ENCODE results near the gene MPP3. TPM values are rescaled to one million over a fixed set of nuclear protein-coding genes. Genes with fewer than 3 reads are reported as not detected.
"Not testable (repeated sequence)": the region's sequence is repeated elsewhere in the genome, so short reads cannot be mapped to it uniquely, and the experiment has no call there.

MPP3 gene
- total and polyA plus RNA-seq, 5 donors: 42.1 to 77.4 (median 60.3) TPM

GRCh38 chr17:43801844-43802243, 31.1 kb downstream of the MPP3 start:
- DNase-seq: no peak
- Histone ChIP-seq H3K27ac (ENCODE audit: low read length) (no peak overlapping the region), H3K4me1 (ENCODE audit: control insufficient read depth, insufficient read depth, low read length) (no peaks in the 10 kb centered on the region), H3K9me3 (ENCODE audit: control insufficient read depth, low read length) (no peaks in the 10 kb centered on the region), H3K27me3 (ENCODE audit: control insufficient read depth, insufficient read depth) (no peaks in the 10 kb centered on the region), H3K4me3 (ENCODE audit: low read length) (no peak overlapping the region)
- peak in 1 of 2 donors; percentile 15 for ATAC-seq
- intact Hi-C loops (cut with DNase I): no loop called here
- WGBS: 78% methylated on average over 3 of the region's 3 CpGs

GRCh38 chr17:43800736-43801135, 32.2 kb downstream of the MPP3 start:
- H3K27me3 ChIP-seq (ENCODE audit: control insufficient read depth, insufficient read depth): no peaks in the 10 kb centered on the region
- no peak overlapping the region for H3K4me3 ChIP-seq (ENCODE audit: low read length)
- DNase-seq (no peak), ATAC-seq (no peak)
- 95% methylated on average over 3 of the region's 3 CpGs for WGBS
- intact Hi-C loops (cut with DNase I): no loop called here
- no peaks in the 10 kb centered on the region for H3K4me1 ChIP-seq (ENCODE audit: control insufficient read depth, insufficient read depth, low read length)
- no peak overlapping the region for H3K27ac ChIP-seq (ENCODE audit: low read length)
- no peaks in the 10 kb centered on the region for H3K9me3 ChIP-seq (ENCODE audit: control insufficient read depth, low read length)

- intact Hi-C loops (cut with DNase I): no loop called here
- no peaks in the 10 kb centered on the region for H3K4me1 ChIP-seq (ENCODE audit: control insufficient read depth, insufficient read depth, low read length)
- no peaks in the 10 kb centered on the region for H3K9me3 ChIP-seq (ENCODE audit: control insufficient read depth, low read length)
- no peak overlapping the region for H3K4me3 ChIP-seq (ENCODE audit: low read length)
- no peak overlapping the region for H3K27ac ChIP-seq (ENCODE audit: low read length)
- no peaks in the 10 kb centered on the region for H3K27me3 ChIP-seq (ENCODE audit: control insufficient read depth, insufficient read depth)
- DNase-seq (no peak), ATAC-seq (peak; percentile 30 to 55)
- 81% methylated on average over 2 of the region's 2 CpGs for WGBS
Measured at GRCh38 chr17:43799047-43799446, 33.9 kb downstream of the MPP3 start.

GRCh38 chr17:43798024-43798423, 34.9 kb downstream of the MPP3 start:
- ATAC-seq; H3K4me3 ChIP-seq (ENCODE audit: low read length); DNase-seq; H3K27me3 ChIP-seq (ENCODE audit: control insufficient read depth, insufficient read depth); H3K27ac ChIP-seq (ENCODE audit: low read length); H3K4me1 ChIP-seq (ENCODE audit: control insufficient read depth, insufficient read depth, low read length); H3K9me3 ChIP-seq (ENCODE audit: control insufficient read depth, low read length); intact Hi-C loops (cut with DNase I): not testable (repeated sequence)
- 84% methylated on average over 9 of the region's 9 CpGs for WGBS

- intact Hi-C loops (cut with DNase I); DNase-seq; H3K9me3 ChIP-seq (ENCODE audit: control insufficient read depth, low read length); H3K27me3 ChIP-seq (ENCODE audit: control insufficient read depth, insufficient read depth); ATAC-seq; H3K27ac ChIP-seq (ENCODE audit: low read length); H3K4me3 ChIP-seq (ENCODE audit: low read length); H3K4me1 ChIP-seq (ENCODE audit: control insufficient read depth, insufficient read depth, low read length): not testable (repeated sequence)
- 82% methylated on average over 4 of the region's 4 CpGs for WGBS
Measured at GRCh38 chr17:43792668-43793067, 40.3 kb downstream of the MPP3 start.

GRCh38 chr17:43791589-43791988, 41.4 kb downstream of the MPP3 start:
- ATAC-seq (peak in 1 of 2 donors; percentile 81), DNase-seq (no peak)
- Histone ChIP-seq H3K4me3 (ENCODE audit: low read length) (no peak overlapping the region), H3K4me1 (ENCODE audit: control insufficient read depth, insufficient read depth, low read length) (no peaks in the 10 kb centered on the region), H3K9me3 (ENCODE audit: control insufficient read depth, low read length) (no peaks in the 10 kb centered on the region), H3K27ac (ENCODE audit: low read length) (no peak overlapping the region), H3K27me3 (ENCODE audit: control insufficient read depth, insufficient read depth) (no peaks in the 10 kb centered on the region)
- intact Hi-C loops (cut with DNase I): no loop called here
- 10% methylated on average over 3 of the region's 3 CpGs for WGBS

- ATAC-seq: peak in 1 of 2 donors; percentile 42
- no peaks in the 10 kb centered on the region for H3K4me1 ChIP-seq (ENCODE audit: control insufficient read depth, insufficient read depth, low read length)
- DNase-seq: no peak
- 84% methylated on average over 14 of the region's 14 CpGs for WGBS
- no peak overlapping the region for H3K4me3 ChIP-seq (ENCODE audit: low read length)
- no peaks in the 10 kb centered on the region for H3K9me3 ChIP-seq (ENCODE audit: control insufficient read depth, low read length)
- intact Hi-C loops (cut with DNase I): no loop called here
- no peak overlapping the region for H3K27ac ChIP-seq (ENCODE audit: low read length)
- H3K27me3 ChIP-seq (ENCODE audit: control insufficient read depth, insufficient read depth): no peaks in the 10 kb centered on the region
Measured at GRCh38 chr17:43790311-43790940, 42.5 kb downstream of the MPP3 start.

GRCh38 chr17:43789482-43789881, 43.5 kb downstream of the MPP3 start:
- intact Hi-C loops (cut with DNase I): no loop called here
- ATAC-seq (no peak), DNase-seq (no peak)
- H3K9me3 ChIP-seq (ENCODE audit: control insufficient read depth, low read length): no peaks in the 10 kb centered on the region
- no peak overlapping the region for H3K4me3 ChIP-seq (ENCODE audit: low read length)
- H3K27me3 ChIP-seq (ENCODE audit: control insufficient read depth, insufficient read depth): no peaks in the 10 kb centered on the region
- no peak overlapping the region for H3K27ac ChIP-seq (ENCODE audit: low read length)
- no peaks in the 10 kb centered on the region for H3K4me1 ChIP-seq (ENCODE audit: control insufficient read depth, insufficient read depth, low read length)
- 81% methylated on average over 1 of the region's 1 CpG for whole genome bisulfite sequencing

- no peaks in the 10 kb centered on the region for H3K4me1 ChIP-seq (ENCODE audit: control insufficient read depth, insufficient read depth, low read length)
- H3K4me3 ChIP-seq (ENCODE audit: low read length): no peak overlapping the region
- intact Hi-C loops (cut with DNase I): no loop called here
- no peaks in the 10 kb centered on the region for H3K9me3 ChIP-seq (ENCODE audit: control insufficient read depth, low read length)
- 77% methylated on average over 5 of the region's 5 CpGs for WGBS
- DNase-seq (no peak), ATAC-seq (no peak)
- H3K27ac ChIP-seq (ENCODE audit: low read length): no peak overlapping the region
- H3K27me3 ChIP-seq (ENCODE audit: control insufficient read depth, insufficient read depth): no peaks in the 10 kb centered on the region
Measured at GRCh38 chr17:43788540-43788939, 44.4 kb downstream of the MPP3 start.

GRCh38 chr17:43787728-43788127, 45.2 kb downstream of the MPP3 start:
- Histone ChIP-seq H3K9me3 (ENCODE audit: control insufficient read depth, low read length) (no peaks in the 10 kb centered on the region), H3K27ac (ENCODE audit: low read length) (no peak overlapping the region), H3K4me3 (ENCODE audit: low read length) (no peak overlapping the region), H3K4me1 (ENCODE audit: control insufficient read depth, insufficient read depth, low read length) (no peaks in the 10 kb centered on the region), H3K27me3 (ENCODE audit: control insufficient read depth, insufficient read depth) (no peaks in the 10 kb centered on the region)
- WGBS: 70% methylated on average over 2 of the region's 2 CpGs
- ATAC-seq (no peak), DNase-seq (no peak)
- intact Hi-C loops (cut with DNase I): no loop called here

- ATAC-seq: no peak
- intact Hi-C loops (cut with DNase I): no loop called here
- no peaks in the 10 kb centered on the region for H3K9me3 ChIP-seq (ENCODE audit: control insufficient read depth, low read length)
- no peak for DNase-seq
- WGBS: 62% methylated on average over 5 of the region's 5 CpGs
- no peaks in the 10 kb centered on the region for H3K27me3 ChIP-seq (ENCODE audit: control insufficient read depth, insufficient read depth)
- H3K27ac ChIP-seq (ENCODE audit: low read length): no peak overlapping the region
- no peaks in the 10 kb centered on the region for H3K4me1 ChIP-seq (ENCODE audit: control insufficient read depth, insufficient read depth, low read length)
- H3K4me3 ChIP-seq (ENCODE audit: low read length): no peak overlapping the region
Measured at GRCh38 chr17:43784628-43785101, 48.3 kb downstream of the MPP3 start.

GRCh38 chr17:43784068-43784467, 48.9 kb downstream of the MPP3 start:
- ATAC-seq: no peak

More at GRCh38 chr17:43784068-43784467, 48.9 kb downstream of the MPP3 start:
- no peak overlapping the region for H3K4me3 ChIP-seq (ENCODE audit: low read length)
- no peaks in the 10 kb centered on the region for H3K9me3 ChIP-seq (ENCODE audit: control insufficient read depth, low read length)
- no peaks in the 10 kb centered on the region for H3K27me3 ChIP-seq (ENCODE audit: control insufficient read depth, insufficient read depth)
- H3K27ac ChIP-seq (ENCODE audit: low read length): no peak overlapping the region
- intact Hi-C loops (cut with DNase I): no loop called here
- no peak for DNase-seq
- WGBS: 73% methylated on average over 2 of the region's 2 CpGs
- H3K4me1 ChIP-seq (ENCODE audit: control insufficient read depth, insufficient read depth, low read length): no peaks in the 10 kb centered on the region
